KMS-11 (cell line): ENCODE measurements around the gene PLA2G2F.

Source experiments
- H2AFZ ChIP-seq: fragments of 200-600 bp; sonication (generic); 2 replicates; pipeline ENCODE4 v1.6.1; 2016; ENCODE audit warnings: antibody characterized with exemption, mixed run types, low read depth
- H3K27ac ChIP-seq: fragments of 200-600 bp; sonication (generic); 2 replicates; pipeline ENCODE4 v1.6.1; 2016; ENCODE audit warnings: mild to moderate bottlenecking, mixed run types
- H3K27me3 ChIP-seq: fragments of 200-600 bp; sonication (generic); 2 replicates; pipeline ENCODE4 v1.6.1; 2017; ENCODE audit warnings: mild to moderate bottlenecking, low read depth, mixed run types, moderate library complexity; ENCODE audit not compliant: insufficient read depth
- H3K36me3 ChIP-seq: fragments of 200-600 bp; sonication (generic); 2 replicates; pipeline ENCODE4 v1.6.1; 2017; ENCODE audit warnings: mild to moderate bottlenecking, mixed run types; ENCODE audit not compliant: insufficient read depth
- H3K4me1 ChIP-seq: fragments of 200-600 bp; sonication (generic); 2 replicates; pipeline ENCODE4 v1.6.1; 2016; ENCODE audit warnings: mild to moderate bottlenecking, low read depth, mixed run types; ENCODE audit not compliant: poor library complexity, severe bottlenecking
- H3K4me2 ChIP-seq: fragments of 200-600 bp; sonication (generic); 2 replicates; pipeline ENCODE4 v1.7.0; 2016; ENCODE audit warnings: mild to moderate bottlenecking, mixed run types
- H3K4me3 ChIP-seq: fragments of 200-600 bp; sonication (generic); IDR thresholded peaks from 2 replicates; pipeline ENCODE4 v1.6.1; 2017; ENCODE audit warnings: low read depth, low read length, mixed read lengths; ENCODE audit not compliant: insufficient read depth
- H3K79me2 ChIP-seq: fragments of 200-600 bp; sonication (generic); 2 replicates; pipeline ENCODE4 v1.6.1; 2016; ENCODE audit warnings: low read depth, mixed run types; ENCODE audit not compliant: insufficient read depth
- H3K9ac ChIP-seq: fragments of 200-600 bp; sonication (generic); 2 replicates; pipeline ENCODE4 v1.6.1; 2016; ENCODE audit warnings: mild to moderate bottlenecking, mixed run types
- H4K20me1 ChIP-seq: fragments of 200-600 bp; sonication (generic); 2 replicates; pipeline ENCODE4 v1.6.1; 2016; ENCODE audit warnings: mild to moderate bottlenecking, mixed run types; ENCODE audit not compliant: insufficient read depth
- CTCF ChIP-seq: fragments of 200-600 bp; sonication (generic); conservative IDR thresholded peaks from 2 replicates; pipeline ENCODE4 v1.6.1; 2017; ENCODE audit warnings: low read depth, mild to moderate bottlenecking, antibody characterized with exemption, low read length, moderate library complexity, mixed read lengths

The PLA2G2F gene

GRCh38 chr1:20107351-20107750 is 31.8 kb upstream of the PLA2G2F start:
- no peak overlapping the region for H3K4me3 ChIP-seq
- H3K79me2 ChIP-seq = no peaks in the 10 kb centered on the region
- no peak overlapping the region for H3K4me2 ChIP-seq

GRCh38 chr1:20107796-20108195 is 31.3 kb upstream of the PLA2G2F start:
- no peaks in the 10 kb centered on the region for H3K36me3 ChIP-seq
- no peak overlapping the region for H3K4me2 ChIP-seq
- H3K27ac ChIP-seq = no peak overlapping the region
- peaks cover 17% of the 10 kb centered on the region; the same call in 1 of the 2 replicates for H3K27me3 ChIP-seq
- no peak overlapping the region for H3K4me3 ChIP-seq
- no peak for TF ChIP-seq CTCF
- no peaks in the 10 kb centered on the region for H4K20me1 ChIP-seq
- H3K79me2 ChIP-seq = no peaks in the 10 kb centered on the region
- H3K9ac ChIP-seq = no peak overlapping the region
- H3K4me1 ChIP-seq = no peaks in the 10 kb centered on the region
- no peak overlapping the region for H2AFZ ChIP-seq

More at GRCh38 chr1:20107351-20107750, 31.8 kb upstream of the PLA2G2F start:
- TF ChIP-seq CTCF = no peak
- no peak overlapping the region for H2AFZ ChIP-seq
- H3K36me3 ChIP-seq = no peaks in the 10 kb centered on the region
- no peak overlapping the region for H3K27ac ChIP-seq
- H3K9ac ChIP-seq = no peak overlapping the region
- peaks cover 21% of the 10 kb centered on the region; the same call in 1 of the 2 replicates for H3K27me3 ChIP-seq
- no peaks in the 10 kb centered on the region for H3K4me1 ChIP-seq
- H4K20me1 ChIP-seq = no peaks in the 10 kb centered on the region

- no peak overlapping the region for H3K4me3 ChIP-seq
- TF ChIP-seq CTCF = no peak
- H3K36me3 ChIP-seq = no peaks in the 10 kb centered on the region
- H3K9ac ChIP-seq = no peak overlapping the region
- no peak overlapping the region for H2AFZ ChIP-seq
- no peaks in the 10 kb centered on the region for H3K79me2 ChIP-seq
- H3K4me2 ChIP-seq = no peak overlapping the region
- H4K20me1 ChIP-seq = no peaks in the 10 kb centered on the region
- no peak overlapping the region for H3K27ac ChIP-seq
- no peaks in the 10 kb centered on the region for H3K4me1 ChIP-seq
- peaks cover 10% of the 10 kb centered on the region; the same call in 1 of the 2 replicates for H3K27me3 ChIP-seq
Measured at GRCh38 chr1:20108366-20109123, 30.6 kb upstream of the PLA2G2F start.

GRCh38 chr1:20109223-20109856 is 29.8 kb upstream of the PLA2G2F start:
- no peaks in the 10 kb centered on the region for H3K4me1 ChIP-seq
- TF ChIP-seq CTCF = no peak
- no peak overlapping the region for H3K9ac ChIP-seq
- peaks cover 10% of the 10 kb centered on the region; the same call in 1 of the 2 replicates for H3K27me3 ChIP-seq
- H4K20me1 ChIP-seq = no peaks in the 10 kb centered on the region
- H3K36me3 ChIP-seq = no peaks in the 10 kb centered on the region
- no peak overlapping the region for H2AFZ ChIP-seq
- H3K27ac ChIP-seq = no peak overlapping the region
- H3K79me2 ChIP-seq = no peaks in the 10 kb centered on the region
- H3K4me3 ChIP-seq = no peak overlapping the region
- no peak overlapping the region for H3K4me2 ChIP-seq
